HepG2 (cell line): Measurements from ENCODE around the gene CCDC106. TPM values are rescaled to one million over a fixed set of nuclear protein-coding genes. Genes with fewer than 3 reads are reported as not detected.
A peak's percentile ranks its signal among the peaks of the same experiment; 100 is the strongest.

Experiments
- ATF7-NPFF ChIP-seq: sonication (generic); formaldehyde crosslinking; IDR thresholded peaks from 2 replicates; pipeline ENCODE4 v1.8.1; 2023; ENCODE audit warnings: mild to moderate bottlenecking, low read depth, missing genetic modification reagents, moderate library complexity
- DMAP1 ChIP-seq: IDR thresholded peaks from 2 replicates; pipeline ENCODE4 v1.6.1; 2016
- DNMT3B ChIP-seq: conservative IDR thresholded peaks from 2 replicates; pipeline ENCODE4 v1.6.1; 2016; ENCODE audit warnings: missing biosample characterization, control low read depth
- FOXM1 ChIP-seq: sonication (generic); formaldehyde crosslinking; IDR thresholded peaks from 2 replicates; pipeline ENCODE4 v1.5.0; 2020; ENCODE audit warnings: missing genetic modification reagents
- IKZF5 ChIP-seq: IDR thresholded peaks from 2 replicates; pipeline ENCODE4 v1.6.1; 2018; ENCODE audit warnings: missing genetic modification reagents, mild to moderate bottlenecking, missing compliant biosample characterization
- MAZ ChIP-seq, 2 experiments: sonication (generic) in 1 of 2; formaldehyde crosslinking in 1 of 2; IDR thresholded peaks; 2 replicates each; pipeline versions ENCODE4 v1.5.0 to v1.6.1; 2012 to 2020; ENCODE audit warnings: low read depth in 2 of 2, mild to moderate bottlenecking in 2 of 2, borderline replicate concordance in 1 of 2, improper control_type of control experiment in 1 of 2, low read length in 1 of 2, missing genetic modification reagents in 1 of 2, moderate library complexity in 1 of 2
- NR0B2 ChIP-seq: sonication (generic); formaldehyde crosslinking; IDR thresholded peaks from 2 replicates; pipeline ENCODE4 v1.4.0; 2020; ENCODE audit warnings: mild to moderate bottlenecking, missing genetic modification reagents
- PAXIP1 ChIP-seq: sonication (generic); formaldehyde crosslinking; conservative IDR thresholded peaks from 2 replicates; pipeline ENCODE4 v1.4.0; 2020; ENCODE audit warnings: mild to moderate bottlenecking, missing genetic modification reagents, moderate library complexity
- RARG ChIP-seq: sonication (generic); formaldehyde crosslinking; IDR thresholded peaks from 2 replicates; pipeline ENCODE4 v1.4.0; 2020; ENCODE audit warnings: low read depth, mild to moderate bottlenecking, missing genetic modification reagents
- RXRA ChIP-seq: sonication (generic); formaldehyde crosslinking; IDR thresholded peaks from 2 replicates; pipeline ENCODE4 v1.5.1; 2020; ENCODE audit warnings: missing genetic modification reagents
- SMARCE1 ChIP-seq: fragments of 450-650 bp; IDR thresholded peaks from 2 replicates; pipeline ENCODE4 v1.6.1; 2017; ENCODE audit warnings: borderline replicate concordance
- STAT5B ChIP-seq: sonication (generic); formaldehyde crosslinking; IDR thresholded peaks from 2 replicates; pipeline ENCODE4 v1.4.0; 2020; ENCODE audit warnings: missing genetic modification reagents
- TBX3 ChIP-seq: fragments of 450-650 bp; IDR thresholded peaks from 2 replicates; pipeline ENCODE4 v1.6.1; 2017; ENCODE audit warnings: antibody characterized with exemption, mild to moderate bottlenecking, inconsistent platforms, borderline replicate concordance
- TFE3 ChIP-seq: IDR thresholded peaks from 2 replicates; pipeline ENCODE4 v1.6.1; 2016
- TGIF2 ChIP-seq: IDR thresholded peaks from 2 replicates; pipeline ENCODE4 v1.6.1; 2016; ENCODE audit warnings: control low read depth, missing compliant biosample characterization
- U2AF1 ChIP-seq: fragments of 200-400 bp; formaldehyde crosslinking; optimal IDR thresholded peaks from 2 replicates; pipeline ENCODE3; 2017; ENCODE audit warnings: mild to moderate bottlenecking, low read depth, low read length
- ZFX ChIP-seq: sonication (generic); formaldehyde crosslinking; IDR thresholded peaks from 2 replicates; pipeline ENCODE4 v1.4.0; 2020; ENCODE audit warnings: mild to moderate bottlenecking, low read depth, missing genetic modification reagents, moderate library complexity
- ZKSCAN8 ChIP-seq: IDR thresholded peaks from 2 replicates; pipeline ENCODE4 v1.6.1; 2016; ENCODE audit warnings: borderline replicate concordance, missing genetic modification reagents, missing compliant biosample characterization
- ZNF234 ChIP-seq: sonication (generic); formaldehyde crosslinking; conservative IDR thresholded peaks from 2 replicates; pipeline ENCODE4 v1.5.1; 2020; ENCODE audit warnings: mild to moderate bottlenecking, missing genetic modification reagents
- ZNF432 ChIP-seq: sonication (generic); formaldehyde crosslinking; IDR thresholded peaks from 2 replicates; pipeline ENCODE4 v1.5.0; 2020; ENCODE audit warnings: missing genetic modification reagents, mild to moderate bottlenecking, borderline replicate concordance
- ZNF891 ChIP-seq: sonication (generic); formaldehyde crosslinking; IDR thresholded peaks from 2 replicates; pipeline ENCODE4 v1.5.0; 2020; ENCODE audit warnings: mild to moderate bottlenecking, missing genetic modification reagents
- ZSCAN29 ChIP-seq: sonication (generic); formaldehyde crosslinking; conservative IDR thresholded peaks from 2 replicates; pipeline ENCODE4 v1.4.0; 2020; ENCODE audit warnings: mild to moderate bottlenecking, missing genetic modification reagents
- polyA plus RNA-seq, 8 experiments: library from polyadenylated mRNA; depleted of rRNA in 3 of 8; stranded (reverse) in 7 of 8; unstranded in 1 of 8; fragments of >200 nt; fragmentation: Illumina TruSeq in 4 of 8; extraction: Trizol in 4 of 8; gene quantifications; 2 replicates each; pipeline versions ENCODE4 v1.2.1 to v1.2.3, GENCODE V29; 2011 to 2016; ENCODE audit warnings: low read depth in 4 of 8, missing spikeins in 1 of 8, mixed read lengths in 1 of 8; ENCODE audit not compliant: insufficient read depth in 1 of 8
- total RNA-seq, 5 experiments: library from RNA; depleted of rRNA; stranded (reverse); fragments of >200 nt; fragmentation: Illumina TruSeq; extraction: Trizol; gene quantifications; 2 replicates each; pipeline ENCODE4 v1.2.3, GENCODE V29; 2016; ENCODE audit warnings: low read depth in 1 of 5

CCDC106 gene
- total and polyA plus RNA-seq, 2 of the 13 experiments (the other 11 are each of a cell fraction or from before 2014, with no cell fraction given) = 4.7 to 8.8 TPM

GRCh38 chr19:55643003-55643886, 4.8 kb upstream of the CCDC106 start, which contains the start of gene ZNF581 (continued):
- TF ChIP-seq RXRA (CRISPR knock-in tag) = no peak
- no peak for TF ChIP-seq ZNF432 (CRISPR knock-in tag)
- TF ChIP-seq DMAP1 (CRISPR knock-in tag) = peak; percentile 84
- no peak for TF ChIP-seq RARG (CRISPR knock-in tag)
- TF ChIP-seq ATF7-NPFF (CRISPR knock-in tag) = 0 out of 2 replicates have a peak, but pooled peaks have one; percentile 67
- TF ChIP-seq TFE3 (CRISPR knock-in tag) = no peak
- no peak; the same call in 1 of the 2 replicates for TF ChIP-seq ZNF891 (CRISPR knock-in tag)
- TF ChIP-seq SMARCE1 = no peak
- peak; percentile 76 for TF ChIP-seq TGIF2
- 0 out of 2 replicates have a peak, but pooled peaks have one; percentile 19 for TF ChIP-seq STAT5B (CRISPR knock-in tag)
- no peak for TF ChIP-seq FOXM1
- TF ChIP-seq NR0B2 (CRISPR knock-in tag) = no peak; the same call in 1 of the 2 replicates
- TF ChIP-seq TBX3 = no peak
- TF ChIP-seq ZSCAN29 (CRISPR knock-in tag) = peak; percentile 61; the same call in 1 of the 2 replicates
- peak; percentile 64 for TF ChIP-seq U2AF1
- TF ChIP-seq IKZF5 (CRISPR knock-in tag) = peak; percentile 81
- peak; percentile 37; the same call in 1 of the 2 replicates for TF ChIP-seq PAXIP1 (CRISPR knock-in tag)
- peak; percentile 87 for TF ChIP-seq ZNF234 (CRISPR knock-in tag)
- TF ChIP-seq ZFX (CRISPR knock-in tag) = peak; percentile 65
- peak; percentile 83 for TF ChIP-seq MAZ (IDR thresholded peaks at IDR 0.05; ENCODE audit: borderline replicate concordance, low read depth, low read length)
- peak; percentile 83 for TF ChIP-seq MAZ (CRISPR knock-in tag; IDR thresholded peaks at IDR 0.05; ENCODE audit: low read depth)
- TF ChIP-seq DNMT3B (CRISPR knock-in tag) = no peak; the same call in 1 of the 2 replicates
- 0 out of 2 replicates have a peak, but pooled peaks have one; percentile 27 for TF ChIP-seq ZKSCAN8 (CRISPR knock-in tag)
